Spleen (tissue), 11 donors: Measurements from ENCODE around the gene UGT1A4. TPM values are rescaled to one million over a fixed set of nuclear protein-coding genes. Genes with fewer than 3 reads are reported as not detected.

Experiments
- DNase-seq: peaks from one replicate; pipeline ENCODE4 v3.0.0-alpha.2; 2020
- H3K27ac ChIP-seq, 8 donors: fragments of 200-600 bp; sonication (generic) in 7 of 8; 1 replicate in 4 of 8; 2 replicates in 4 of 8; pipeline versions ENCODE4 v1.5.0 to v1.8.0; 2016 to 2021; ENCODE audit warnings: inconsistent platforms in 4 of 8, mild to moderate bottlenecking in 4 of 8, moderate library complexity in 1 of 8
- H3K27me3 ChIP-seq, 7 donors: fragments of 200-600 bp; sonication (generic) in 6 of 7; replicated peaks in 1 of 7; 1 replicate in 4 of 7; 2 replicates in 3 of 7; pipeline versions ENCODE4 v1.5.0 to v1.8.0; 2016 to 2021; ENCODE audit warnings: inconsistent platforms in 3 of 7, mild to moderate bottlenecking in 1 of 7
- H3K36me3 ChIP-seq, 6 donors: fragments of 200-600 bp; sonication (generic) in 5 of 6; 1 replicate in 4 of 6; 2 replicates in 2 of 6; pipeline versions ENCODE4 v1.5.0 to v1.8.0; 2016 to 2021; ENCODE audit warnings: inconsistent platforms in 2 of 6
- H3K4me1 ChIP-seq, 6 donors: fragments of 200-600 bp; sonication (generic) in 5 of 6; 1 replicate in 3 of 6; 2 replicates in 3 of 6; pipeline versions ENCODE4 v1.5.0 to v1.8.0; 2016 to 2021; ENCODE audit warnings: inconsistent platforms in 3 of 6
- H3K4me3 ChIP-seq, 8 donors: fragments of 200-600 bp; sonication (generic) in 7 of 8; 1 replicate in 4 of 8; 2 replicates in 4 of 8; pipeline versions ENCODE4 v1.5.0 to v1.8.0; 2016 to 2021; ENCODE audit warnings: inconsistent platforms in 4 of 8, mild to moderate bottlenecking in 4 of 8, moderate library complexity in 2 of 8
- H3K9me3 ChIP-seq, 8 donors: fragments of 200-600 bp; sonication (generic) in 7 of 8; 1 replicate in 4 of 8; 2 replicates in 4 of 8; pipeline versions ENCODE4 v1.5.0 to v1.8.0; 2016 to 2021; ENCODE audit warnings: inconsistent platforms in 4 of 8
- POLR2A ChIP-seq, 3 donors: fragments of 450-650 bp; IDR thresholded peaks; one replicate each; pipeline ENCODE4 v1.5.1; 2017; ENCODE audit warnings: antibody characterized with exemption in 3 of 3, mild to moderate bottlenecking in 1 of 3
- POLR2AphosphoS5 ChIP-seq, 3 donors: sonication (generic); formaldehyde crosslinking; IDR thresholded peaks; one replicate each; pipeline ENCODE4 v1.5.1; 2017; ENCODE audit warnings: antibody characterized with exemption in 3 of 3
- WGBS, 5 donors: extraction: QIAGEN DNeasy Blood & Tissue Kit in 3 of 5; methylation state at CpG; one replicate each; pipeline versions ENCODE4 v1.1.5 to v1.1.7; 2013 to 2018; 5-methylcytosine and 5-hydroxymethylcytosine counted together
- intact Hi-C: fragments of 100-400 bp; cut with DNase I; formaldehyde crosslinking; loops from one replicate; pipeline ENCODE4 v1.15.0; 2023; ENCODE audit warnings: low total_unique reads
- polyA plus RNA-seq, 3 donors: library from polyadenylated mRNA; stranded (reverse); fragments of 200-250 nt; gene quantifications; one replicate each; pipeline ENCODE4 v1.2.1, GENCODE V29; 2013
- total RNA-seq, 7 donors: library from RNA; depleted of rRNA in 3 of 7; stranded (reverse); fragments of >200 nt in 3 of 7; fragmentation: NEBNext Ultra II Directional in 4 of 7; extraction: Animal tissue kit (Norgen Biotek cat#: 25700) in 4 of 7; gene quantifications; one replicate each; pipeline versions ENCODE4 v1.1.0 to v1.2.1, GENCODE V29; 2016 to 2021
- TF ChIP-seq, protein P1 (sequence below), 11 experiments: fragments of 200-600 bp in 7 of 11; fragments of 450-650 bp in 4 of 11; sonication (generic) in 4 of 11; IDR thresholded peaks in 8 of 11; conservative IDR thresholded peaks in 3 of 11; 1 replicate in 7 of 11; 2 replicates in 4 of 11; pipeline versions ENCODE4 v1.4.0 to v1.8.0; 2016 to 2021; ENCODE audit warnings: antibody characterized with exemption in 11 of 11, inconsistent platforms in 4 of 11, mild to moderate bottlenecking in 1 of 11
- donor health status: healthy with polysubstance abuse.
- donor health status: DM: no; HTN: no; CAD: no; lungs with moderate emphysema.
- donor health status: DM: no; HTN: no; CAD: no.
- donor health status: Bipolar disorder and iron deficiency.
- donor health status: healthy.
- donor health status: DM: no; HTN: no; CAD: no.
- donor health status: DM: yes; HTN: yes; CAD: no.

UGT1A4 gene
- total and polyA plus RNA-seq, 10 donors, result not detected

DNA sequence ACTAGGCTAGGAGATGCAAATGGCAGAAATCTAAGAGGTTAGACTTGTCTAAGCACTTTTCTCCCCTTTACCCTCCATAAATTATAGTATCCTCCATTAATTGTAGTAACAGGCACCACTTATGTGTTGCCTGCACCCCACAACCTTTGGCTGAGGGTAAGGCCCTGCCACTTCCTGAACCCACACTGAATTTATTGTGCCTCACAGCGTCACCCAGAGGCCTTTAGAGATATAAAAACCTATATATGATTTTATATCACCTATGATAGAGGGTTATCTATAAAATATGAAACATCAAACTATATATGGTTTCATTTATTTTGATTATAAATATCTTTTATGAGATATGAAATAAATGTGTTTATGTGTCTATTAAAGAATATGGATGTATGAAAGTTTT lies 44.2 kb upstream of the UGT1A4 start:
- WGBS, 5 donors, result 55 to 73% (median 67%) methylated on average over 1 of the region's 1 CpG
- intact Hi-C loops, result no loop called here
- H3K4me1 ChIP-seq, result no peaks in the 10 kb centered on the region

DNA sequence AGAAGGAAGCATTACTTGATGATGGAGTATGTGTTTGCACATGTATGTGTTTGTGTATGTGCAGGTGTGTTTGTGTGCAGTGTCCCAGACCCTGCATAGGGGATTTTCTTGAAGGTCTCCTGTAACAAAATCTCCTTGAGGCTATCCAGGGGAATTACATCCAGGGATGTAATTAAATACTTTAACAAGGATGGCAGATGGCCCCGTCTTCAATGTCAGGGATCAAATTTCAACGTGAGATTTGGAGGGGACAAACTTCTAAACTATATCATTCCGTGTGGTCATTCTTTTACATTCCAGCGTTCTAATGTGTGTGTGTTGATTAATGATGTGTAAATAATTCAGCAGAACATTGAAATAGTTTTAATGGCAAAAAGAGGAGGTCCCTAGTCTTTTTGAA lies 43.5 kb upstream of the UGT1A4 start:
- no peaks in the 10 kb centered on the region for H3K9me3 ChIP-seq
- intact Hi-C loops, result no loop called here
- H3K36me3 ChIP-seq, result no peaks in the 10 kb centered on the region
- no peaks in the 10 kb centered on the region for H3K4me1 ChIP-seq
- no peak for TF ChIP-seq POLR2AphosphoS5 (IDR thresholded peaks at IDR 0.05)
- TF ChIP-seq, protein P1, sequence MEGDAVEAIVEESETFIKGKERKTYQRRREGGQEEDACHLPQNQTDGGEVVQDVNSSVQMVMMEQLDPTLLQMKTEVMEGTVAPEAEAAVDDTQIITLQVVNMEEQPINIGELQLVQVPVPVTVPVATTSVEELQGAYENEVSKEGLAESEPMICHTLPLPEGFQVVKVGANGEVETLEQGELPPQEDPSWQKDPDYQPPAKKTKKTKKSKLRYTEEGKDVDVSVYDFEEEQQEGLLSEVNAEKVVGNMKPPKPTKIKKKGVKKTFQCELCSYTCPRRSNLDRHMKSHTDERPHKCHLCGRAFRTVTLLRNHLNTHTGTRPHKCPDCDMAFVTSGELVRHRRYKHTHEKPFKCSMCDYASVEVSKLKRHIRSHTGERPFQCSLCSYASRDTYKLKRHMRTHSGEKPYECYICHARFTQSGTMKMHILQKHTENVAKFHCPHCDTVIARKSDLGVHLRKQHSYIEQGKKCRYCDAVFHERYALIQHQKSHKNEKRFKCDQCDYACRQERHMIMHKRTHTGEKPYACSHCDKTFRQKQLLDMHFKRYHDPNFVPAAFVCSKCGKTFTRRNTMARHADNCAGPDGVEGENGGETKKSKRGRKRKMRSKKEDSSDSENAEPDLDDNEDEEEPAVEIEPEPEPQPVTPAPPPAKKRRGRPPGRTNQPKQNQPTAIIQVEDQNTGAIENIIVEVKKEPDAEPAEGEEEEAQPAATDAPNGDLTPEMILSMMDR (IDR thresholded peaks at IDR 0.05 in 8 of 11, conservative IDR thresholded peaks at IDR 0.05 in 3 of 11), result no peak
- no peak for TF ChIP-seq POLR2A (IDR thresholded peaks at IDR 0.05)
- no peak overlapping the region for H3K4me3 ChIP-seq
- 56 to 78% (median 74%) methylated on average over 4 of the region's 4 CpGs for WGBS, 5 donors
- DNase-seq, result no peak
- H3K27me3 ChIP-seq, result peaks cover 0 to 10% (median 0%) of the 10 kb centered on the region in 7 donors
- no peak overlapping the region for H3K27ac ChIP-seq

More for the DNA sequence above, 44.2 kb upstream of the UGT1A4 start:
- TF ChIP-seq POLR2AphosphoS5 (IDR thresholded peaks at IDR 0.05) (no peak), POLR2A (IDR thresholded peaks at IDR 0.05) (no peak)
- TF ChIP-seq, protein P1 (IDR thresholded peaks at IDR 0.05 in 8 of 11, conservative IDR thresholded peaks at IDR 0.05 in 3 of 11), result no peak
- no peak overlapping the region for H3K27ac ChIP-seq
- H3K4me3 ChIP-seq, result no peak overlapping the region
- DNase-seq, result no peak
- H3K9me3 ChIP-seq, result no peaks in the 10 kb centered on the region
- H3K36me3 ChIP-seq, result no peaks in the 10 kb centered on the region
- peaks cover 0 to 10% (median 0%) of the 10 kb centered on the region in 7 donors for H3K27me3 ChIP-seq

DNA sequence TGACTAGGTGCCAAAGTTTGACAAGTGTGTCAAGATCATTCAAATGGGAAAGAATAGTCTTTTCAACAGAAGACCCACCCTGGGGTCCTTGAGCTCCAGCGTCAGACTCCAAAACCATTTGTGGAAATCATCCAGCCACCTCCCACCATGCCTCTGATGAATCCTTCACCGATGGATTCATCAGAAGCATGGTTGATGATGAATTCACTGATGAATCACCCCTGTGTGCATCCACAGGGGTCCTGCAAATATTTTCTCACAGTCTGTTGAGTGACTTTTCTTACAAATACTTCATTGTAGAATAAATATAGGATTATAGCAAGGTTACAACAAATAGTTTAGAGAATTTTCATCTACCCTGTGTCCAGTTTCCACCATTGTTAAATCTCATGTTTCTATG lies 42.5 kb upstream of the UGT1A4 start:
- Histone ChIP-seq H3K4me3 (no peak overlapping the region), H3K36me3 (no peaks in the 10 kb centered on the region), H3K27ac (no peak overlapping the region), H3K9me3 (no peaks in the 10 kb centered on the region), H3K27me3 (peaks cover 0 to 7% (median 0%) of the 10 kb centered on the region in 7 donors), H3K4me1 (no peaks in the 10 kb centered on the region)
- intact Hi-C loops, result no loop called here
- 82 to 93% (median 85%) methylated on average over 2 of the region's 2 CpGs for WGBS, 5 donors
- no peak for DNase-seq
- TF ChIP-seq POLR2A (IDR thresholded peaks at IDR 0.05) (no peak), POLR2AphosphoS5 (IDR thresholded peaks at IDR 0.05) (no peak)
- TF ChIP-seq, protein P1 (IDR thresholded peaks at IDR 0.05 in 8 of 11, conservative IDR thresholded peaks at IDR 0.05 in 3 of 11), result no peak

DNA sequence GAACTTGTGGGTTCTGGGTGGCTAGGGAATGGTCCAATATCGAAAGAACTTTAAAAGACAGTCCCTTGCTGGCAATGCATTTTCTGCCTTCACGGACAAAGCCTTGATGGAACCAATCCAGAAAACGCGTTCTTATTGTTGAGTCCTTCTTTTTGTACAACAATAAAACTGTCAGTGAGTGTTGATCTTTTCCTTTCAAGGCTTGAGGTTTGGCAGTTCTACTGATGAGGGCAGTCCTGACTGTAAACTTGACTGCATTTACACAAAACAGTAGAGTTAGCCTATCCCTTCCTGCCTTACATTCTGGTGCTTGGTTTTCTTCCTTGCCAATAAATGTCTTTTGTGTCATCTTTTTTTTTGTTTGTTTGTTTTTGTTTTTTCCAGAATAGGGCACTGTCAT lies 39.3 kb upstream of the UGT1A4 start:
- no peak for DNase-seq
- intact Hi-C loops, result no loop called here
- 67 to 88% (median 82%) methylated on average over 4 of the region's 4 CpGs for WGBS, 5 donors
- TF ChIP-seq POLR2A (IDR thresholded peaks at IDR 0.05), result no peak
- TF ChIP-seq, protein P1 (IDR thresholded peaks at IDR 0.05 in 8 of 11, conservative IDR thresholded peaks at IDR 0.05 in 3 of 11), result no peak
- TF ChIP-seq POLR2AphosphoS5 (IDR thresholded peaks at IDR 0.05), result no peak
- Histone ChIP-seq H3K27ac (no peak overlapping the region), H3K9me3 (no peaks in the 10 kb centered on the region), H3K27me3 (peaks cover 0 to 7% (median 0%) of the 10 kb centered on the region in 7 donors), H3K4me3 (no peak overlapping the region), H3K4me1 (no peaks in the 10 kb centered on the region), H3K36me3 (no peaks in the 10 kb centered on the region)
